Activated CD4-positive, alpha-beta T cell treated with anti-CD3 and anti-CD28 coated beads, Interleukin-2, Interleukin-4, amounts not matched to agents 100 ng/mL and 50 ng/mL, durations not matched to agents 16 hours and 8 hours (primary cell): ENCODE measurements around the gene ANKMY1.

ENCODE experiments used
- DNase-seq: peaks from one replicate; pipeline ENCODE4 v3.0.0-alpha.2; 2020; ENCODE audit warnings: low spot score

The ANKMY1 gene

GRCh38 chr2:240434728-240435456 is 122.9 kb downstream of the ANKMY1 start:
- DNase-seq = peak; percentile 92

- peak; percentile 22 for DNase-seq
Measured at GRCh38 chr2:240433973-240434727, 123.6 kb downstream of the ANKMY1 start.

- DNase-seq = no peak
Measured at GRCh38 chr2:240432820-240433801, 124.7 kb downstream of the ANKMY1 start.

- DNase-seq = no peak
Measured at GRCh38 chr2:240432430-240432819, 125.4 kb downstream of the ANKMY1 start.

- no peak for DNase-seq
Measured at GRCh38 chr2:240431661-240432424, 125.9 kb downstream of the ANKMY1 start.

GRCh38 chr2:240431271-240431660 is 126.5 kb downstream of the ANKMY1 start:
- DNase-seq = no peak

GRCh38 chr2:240430595-240430994 is 127.2 kb downstream of the ANKMY1 start:
- no peak for DNase-seq

- DNase-seq = no peak
Measured at GRCh38 chr2:240429872-240430491, 127.8 kb downstream of the ANKMY1 start.
